Subcutaneous abdominal adipose tissue (tissue), 5 donors: ENCODE data around the gene BIN2.
"Not testable (repeated sequence)": the region's sequence is repeated elsewhere in the genome, so short reads cannot be mapped to it uniquely, and the experiment has no call there.

Source experiments
- H3K27ac ChIP-seq: one replicate; pipeline ENCODE4 v1.7.0; 2013; ENCODE audit warnings: low read depth, mild to moderate bottlenecking, inconsistent platforms, low read length, moderate library complexity
- H3K27me3 ChIP-seq, 5 donors: one replicate each; pipeline ENCODE4 v1.7.0; 2013; ENCODE audit warnings: low read length in 5 of 5, inconsistent platforms in 1 of 5; ENCODE audit not compliant: control insufficient read depth in 5 of 5, insufficient read depth in 4 of 5
- H3K36me3 ChIP-seq, 5 donors: one replicate each; pipeline ENCODE4 v1.7.0; 2013; ENCODE audit warnings: low read length in 5 of 5; ENCODE audit not compliant: control insufficient read depth in 5 of 5, insufficient read depth in 5 of 5
- H3K4me1 ChIP-seq, 5 donors: one replicate each; pipeline ENCODE4 v1.7.0; 2013; ENCODE audit warnings: low read length in 5 of 5, mild to moderate bottlenecking in 3 of 5, moderate library complexity in 1 of 5; ENCODE audit not compliant: control insufficient read depth in 5 of 5, insufficient read depth in 5 of 5
- H3K4me3 ChIP-seq, 5 donors: one replicate each; pipeline ENCODE4 v1.7.0; 2013; ENCODE audit warnings: low read length in 5 of 5, low read depth in 1 of 5
- H3K9ac ChIP-seq, 5 donors: one replicate each; pipeline ENCODE4 v1.7.0; 2013; ENCODE audit warnings: low read length in 5 of 5, mild to moderate bottlenecking in 4 of 5, moderate library complexity in 3 of 5
- H3K9me3 ChIP-seq, 5 donors: one replicate each; pipeline ENCODE4 v1.7.0; 2013; ENCODE audit warnings: low read length in 5 of 5; ENCODE audit not compliant: control insufficient read depth in 5 of 5
- donor health status: healthy.
- donor health status: healthy.
- donor health status: healthy.
- donor health status: healthy.
- donor health status: healthy.

The BIN2 gene

GRCh38 chr12:51291603-51292513 lies 32.1 kb downstream of the BIN2 start:
- not testable (repeated sequence) for H3K27me3 ChIP-seq, H3K36me3 ChIP-seq, H3K27ac ChIP-seq, H3K4me3 ChIP-seq, H3K4me1 ChIP-seq, H3K9me3 ChIP-seq, H3K9ac ChIP-seq

GRCh38 chr12:51285843-51286242 lies 38.1 kb downstream of the BIN2 start:
- Histone ChIP-seq H3K27me3 (no peaks in the 10 kb centered on the region), H3K9ac (no peak overlapping the region), H3K4me3 (no peak overlapping the region), H3K4me1 (no peaks in the 10 kb centered on the region), H3K9me3 (no peaks in the 10 kb centered on the region), H3K27ac (no peak overlapping the region), H3K36me3 (peaks cover 0 to 3% (median 0%) of the 10 kb centered on the region in 5 donors)

DNA sequence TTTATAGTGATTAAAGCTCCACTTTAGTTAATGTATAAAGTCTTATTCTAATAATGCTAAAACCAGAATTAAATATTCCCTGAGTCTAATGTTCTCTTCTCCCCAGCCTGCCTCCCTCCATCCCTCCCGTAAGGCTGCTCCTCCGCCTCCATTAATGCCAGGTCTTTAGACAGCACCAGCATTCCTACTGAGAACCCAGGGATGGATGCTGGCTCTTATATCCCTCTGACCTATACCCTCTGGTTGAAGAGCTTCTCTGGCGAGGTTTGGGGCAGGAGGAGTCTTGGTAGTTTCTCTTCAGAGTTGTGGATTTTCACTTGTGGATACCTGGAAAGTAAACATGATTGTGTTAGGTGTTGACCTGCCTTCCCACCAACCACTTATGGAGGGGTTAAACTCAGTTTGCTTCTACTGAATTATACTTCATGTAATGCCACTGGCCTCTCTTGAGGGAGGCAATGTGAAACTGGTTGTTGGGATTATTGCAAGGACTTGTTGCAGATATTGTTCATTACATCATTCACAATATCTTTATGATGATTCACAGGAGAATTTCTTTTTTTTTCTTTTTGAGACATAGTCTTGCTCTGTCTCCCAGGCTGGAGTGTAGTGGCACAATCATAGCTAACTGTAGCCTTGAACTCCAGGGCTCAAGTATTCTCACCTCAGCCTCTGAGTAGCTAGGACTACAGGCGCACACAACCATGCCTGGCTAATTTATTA lies 42.6 kb downstream of the BIN2 start:
- Histone ChIP-seq H3K4me3 (no peak overlapping the region), H3K36me3 (peaks cover 0 to 3% (median 0%) of the 10 kb centered on the region in 5 donors), H3K9ac (no peak overlapping the region), H3K9me3 (no peaks in the 10 kb centered on the region), H3K27me3 (no peaks in the 10 kb centered on the region), H3K27ac (no peak overlapping the region), H3K4me1 (no peaks in the 10 kb centered on the region)

DNA sequence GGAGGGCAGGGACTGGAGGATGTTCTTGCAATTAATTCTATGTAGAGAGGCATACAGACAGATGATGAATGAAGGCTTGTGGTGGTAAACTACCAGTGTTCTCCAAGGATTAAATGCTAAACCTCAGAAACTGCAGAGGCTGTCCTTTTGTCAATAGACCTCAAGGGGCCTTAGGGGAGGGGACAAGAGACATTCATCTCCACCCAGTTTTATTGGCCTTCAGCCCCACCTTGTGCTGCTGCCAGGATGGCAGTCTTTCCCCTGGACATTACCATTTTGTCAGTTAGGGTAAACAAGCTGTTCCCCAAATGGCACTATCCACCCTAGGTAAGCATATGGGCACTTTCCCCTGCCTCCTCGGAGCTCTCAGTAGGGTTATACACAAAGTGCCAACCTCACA lies 48.9 kb downstream of the BIN2 start:
- Histone ChIP-seq H3K4me1 (peaks cover 4 to 10% (median 8%) of the 10 kb centered on the region in 5 donors), H3K36me3 (no peaks in the 10 kb centered on the region), H3K27ac (no peak overlapping the region), H3K9me3 (no peaks in the 10 kb centered on the region), H3K4me3 (no peak overlapping the region), H3K9ac (no peak overlapping the region), H3K27me3 (peaks cover 0 to 10% (median 5%) of the 10 kb centered on the region in 5 donors)

GRCh38 chr12:51272810-51273209 lies 51.2 kb downstream of the BIN2 start:
- H3K27me3 ChIP-seq, result peaks cover 0 to 10% (median 5%) of the 10 kb centered on the region in 5 donors
- not testable (repeated sequence) for H3K27ac ChIP-seq, H3K36me3 ChIP-seq, H3K9ac ChIP-seq, H3K9me3 ChIP-seq, H3K4me3 ChIP-seq
- peaks cover 4 to 23% (median 16%) of the 10 kb centered on the region in 5 donors for H3K4me1 ChIP-seq

- Histone ChIP-seq H3K27me3 (peaks cover 0 to 10% (median 5%) of the 10 kb centered on the region in 5 donors), H3K36me3 (no peaks in the 10 kb centered on the region), H3K27ac (peak overlapping the region; percentile 69), H3K9me3 (no peaks in the 10 kb centered on the region), H3K4me3 (peak overlapping the region; percentile 63 to 76 (median 73)), H3K9ac (peak overlapping the region; percentile 32 to 74 (median 59)), H3K4me1 (peaks cover 4 to 23% (median 16%) of the 10 kb centered on the region in 5 donors)
Observed at GRCh38 chr12:51270951-51271518, 52.9 kb downstream of the BIN2 start.

GRCh38 chr12:51270067-51270950 lies 53.7 kb downstream of the BIN2 start, which contains the start of gene SMAGP:
TSS of gene SMAGP (minus strand) at chr12:51270415. CDS start at chr12:51269278, 1,137 bp downstream.
- H3K9me3 ChIP-seq, result no peaks in the 10 kb centered on the region
- H3K36me3 ChIP-seq, result no peaks in the 10 kb centered on the region
- peaks cover 0 to 10% (median 5%) of the 10 kb centered on the region in 5 donors for H3K27me3 ChIP-seq
- H3K27ac ChIP-seq, result peak within 1 kb of the TSS; percentile 69
- H3K9ac ChIP-seq, result peak within 1 kb of the TSS; percentile 32 to 74 (median 59)
- peak within 1 kb of the TSS; percentile 63 to 76 (median 73) for H3K4me3 ChIP-seq
- H3K4me1 ChIP-seq, result peaks cover 4 to 23% (median 16%) of the 10 kb centered on the region in 5 donors

DNA sequence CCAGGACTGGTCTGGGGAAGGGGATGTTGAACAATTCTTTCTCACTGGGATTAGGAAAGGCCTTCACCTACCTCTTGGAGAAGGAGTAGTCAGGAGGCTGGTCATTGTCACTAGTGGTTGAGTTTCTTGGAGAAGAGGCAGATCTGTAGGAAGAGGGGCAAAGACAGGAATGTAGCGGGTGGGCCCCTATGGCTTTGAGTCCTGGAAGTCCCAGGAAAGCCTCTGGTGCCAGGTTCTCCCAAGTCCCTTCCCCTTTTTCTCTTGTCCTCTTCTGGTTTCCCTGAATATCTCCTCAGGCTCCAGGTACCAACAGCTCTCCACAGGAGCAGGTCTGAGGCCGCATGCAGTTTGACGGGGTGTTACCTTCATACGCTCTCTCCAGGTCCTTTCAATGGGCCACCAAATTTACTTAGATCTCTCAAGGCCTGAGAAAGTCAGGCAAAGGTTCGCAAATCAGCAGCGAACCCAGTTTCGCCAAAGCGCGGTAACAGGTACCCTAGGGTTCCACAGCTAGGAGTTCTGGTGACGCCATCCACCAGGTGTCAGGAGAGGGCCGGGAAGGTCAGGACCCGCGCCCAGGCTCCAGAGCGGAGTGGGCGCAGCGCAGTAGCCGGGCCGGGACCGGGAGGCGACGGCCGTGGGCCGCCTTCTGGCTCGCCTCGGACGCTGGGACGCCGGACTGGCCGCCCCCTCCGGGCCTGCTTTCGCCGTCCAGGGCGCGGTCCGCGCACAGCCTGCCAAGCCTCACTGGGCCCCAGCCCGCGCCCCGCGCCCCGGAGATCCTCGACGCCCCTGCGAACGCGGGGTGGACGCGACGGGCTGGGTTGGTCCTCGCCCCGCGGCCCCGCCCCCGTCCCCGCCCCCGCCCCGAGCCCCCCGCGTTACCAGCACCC lies 54.6 kb downstream of the BIN2 start:
- Histone ChIP-seq H3K4me3 (peak overlapping the region; percentile 22 to 76 (median 73)), H3K4me1 (peaks cover 4 to 23% (median 16%) of the 10 kb centered on the region in 5 donors), H3K27ac (no peak overlapping the region), H3K9me3 (no peaks in the 10 kb centered on the region), H3K27me3 (peaks cover 0 to 10% (median 5%) of the 10 kb centered on the region in 5 donors), H3K9ac (peak overlapping the region in 2 of 5 donors; percentile 4 to 43), H3K36me3 (no peaks in the 10 kb centered on the region)
